HepG2 (cell line): ENCODE data around the gene SLC2A11. TPM values are rescaled to one million over a fixed set of nuclear protein-coding genes. Genes with fewer than 3 reads are reported as not detected.
"Not testable (repeated sequence)": the region's sequence is repeated elsewhere in the genome, so short reads cannot be mapped to it uniquely, and the experiment has no call there.

Experiments
- ATAC-seq: fragments of 200-7000 bp; cut with Tn5 transposase; 3 replicates; pipeline ENCODE4 v1.9.1; 2020; ENCODE audit warnings: mild to moderate bottlenecking, moderate library complexity
- BruUV-seq: library from RNA; stranded (reverse); fragments of 400-500 nt; replicated peaks from 2 replicates; lab custom pipeline; 2021; lab: Mats Ljungman, UMichigan
- CTCF ChIA-PET: fragments of 300-600 bp; formaldehyde crosslinking; extraction: SDS; loops from one replicate; lab custom pipeline; 2021; ENCODE audit warnings: low total read pairs, inconsistent platforms, low intra/inter-chr PET ratio; lab: Yijun Ruan, JAX
- POLR2A ChIA-PET: fragments of 350-600 bp; sonication (Branson Sonifier 250); formaldehyde crosslinking; loops from one replicate; lab custom pipeline; 2020; ENCODE audit warnings: antibody characterized with exemption, inconsistent platforms; lab: Yijun Ruan, JAX
- DNase-seq: peaks from one replicate; pipeline ENCODE4 v3.0.0-alpha.2; 2015; ENCODE audit warnings: low spot score
- FAIRE-seq: peaks from 3 replicates; lab custom pipeline; 2011; peaks lifted over from hg19 to GRCh38; lab: Jason Lieb, UNC
- H2AFZ ChIP-seq: one replicate; pipeline ENCODE4 v1.6.1; 2011; ENCODE audit warnings: low read length, inconsistent platforms
- H3K27ac ChIP-seq: fragments of 300-600 bp; 3 replicates; pipeline ENCODE4 v1.8.0; 2011; ENCODE audit warnings: mixed run types, mild to moderate bottlenecking, mixed read lengths, low read length, inconsistent platforms; ENCODE audit not compliant: insufficient read depth; ENCODE audit errors: extremely low read length
- H3K27me3 ChIP-seq, 2 experiments: fragments of 200-600 bp in 1 of 2; 2 replicates in 1 of 2; 3 replicates in 1 of 2; pipeline versions ENCODE4 v1.6.0 to v1.8.0; 2011; ENCODE audit warnings: low read length in 2 of 2, mild to moderate bottlenecking in 2 of 2, moderate library complexity in 2 of 2, inconsistent platforms in 1 of 2; ENCODE audit not compliant: insufficient read depth in 2 of 2, control insufficient read depth in 1 of 2
- H3K36me3 ChIP-seq, 2 experiments: fragments of 200-600 bp in 1 of 2; replicated peaks in 1 of 2; 2 replicates in 1 of 2; 3 replicates in 1 of 2; pipeline versions ENCODE4 v1.5.1 to v1.8.0; 2011; ENCODE audit warnings: low read length in 2 of 2, inconsistent platforms in 1 of 2; ENCODE audit not compliant: insufficient read depth in 2 of 2, control insufficient read depth in 1 of 2
- H3K4me1 ChIP-seq: 2 replicates; pipeline ENCODE4 v1.5.1; 2012; ENCODE audit warnings: low read length, inconsistent platforms; ENCODE audit not compliant: insufficient read depth
- H3K4me2 ChIP-seq: 2 replicates; pipeline ENCODE4 v1.6.0; 2011; ENCODE audit warnings: low read depth, low read length, inconsistent platforms
- H3K4me3 ChIP-seq, 3 experiments: fragments of 200-600 bp in 1 of 3; sonication (generic), shearing (Covaris generic) in 1 of 3; replicated peaks in 1 of 3; 2 replicates each; pipeline ENCODE4 v1.5.1; 2011 to 2016; ENCODE audit warnings: low read length in 3 of 3, inconsistent platforms in 2 of 3, low read depth in 2 of 3, mild to moderate bottlenecking in 2 of 3, control low read depth in 1 of 3, mixed read lengths in 1 of 3; ENCODE audit not compliant: insufficient read depth in 1 of 3
- H3K79me2 ChIP-seq: one replicate; pipeline ENCODE4 v1.6.1; 2011; ENCODE audit warnings: low read length, inconsistent platforms; ENCODE audit not compliant: insufficient read depth
- H3K9ac ChIP-seq: 2 replicates; pipeline ENCODE4 v1.6.0; 2011; ENCODE audit warnings: mild to moderate bottlenecking, low read depth, low read length, inconsistent platforms; ENCODE audit not compliant: insufficient read depth
- H3K9me3 ChIP-seq: 2 replicates; pipeline ENCODE4 v1.5.1; 2012; ENCODE audit warnings: mild to moderate bottlenecking, low read length
- H4K20me1 ChIP-seq: 2 replicates; pipeline ENCODE4 v1.6.0; 2011; ENCODE audit warnings: inconsistent platforms, mild to moderate bottlenecking, low read length, moderate library complexity; ENCODE audit not compliant: insufficient read depth
- CBX1 ChIP-seq: IDR thresholded peaks from one replicate; pipeline ENCODE4 v1.6.1; 2016; ENCODE audit warnings: antibody characterized with exemption, low read depth
- ZFP37 ChIP-seq: sonication (generic); formaldehyde crosslinking; IDR thresholded peaks from 2 replicates; pipeline ENCODE4 v1.4.0; 2020; ENCODE audit warnings: missing genetic modification reagents, borderline replicate concordance
- ZNF10 ChIP-seq: sonication (generic); formaldehyde crosslinking; IDR thresholded peaks from 2 replicates; pipeline ENCODE4 v1.4.0; 2020; ENCODE audit warnings: mild to moderate bottlenecking, low read depth, missing genetic modification reagents, borderline replicate concordance
- ZNF850 ChIP-seq: sonication (generic); formaldehyde crosslinking; conservative IDR thresholded peaks from 2 replicates; pipeline ENCODE4 v1.9.0; 2021; ENCODE audit warnings: mild to moderate bottlenecking, missing genetic modification reagents
- WGBS: methylation state at CpG from one replicate; pipeline ENCODE4 v1.1.6; 2017; ENCODE audit warnings: low lambda C conversion rate; 5-methylcytosine and 5-hydroxymethylcytosine counted together
- in situ Hi-C: cut with HindIII; loops from 2 replicates; pipeline ENCODE4 v1.10.0; 2017; ENCODE audit warnings: low pct_unique_long_range_greater_than_20kb; ENCODE audit not compliant: extremely low pct_ligation_motif_present
- intact Hi-C: fragments of 100-400 bp; cut with micrococcal nuclease; formaldehyde crosslinking; loops from one replicate; pipeline ENCODE4 v1.10.0; 2022; ENCODE audit not compliant: unreplicated experiment
- polyA plus RNA-seq, 8 experiments: library from polyadenylated mRNA; depleted of rRNA in 3 of 8; stranded (reverse) in 7 of 8; unstranded in 1 of 8; fragments of >200 nt; fragmentation: Illumina TruSeq in 4 of 8; extraction: Trizol in 4 of 8; gene quantifications; 2 replicates each; pipeline versions ENCODE4 v1.2.1 to v1.2.3, GENCODE V29; 2011 to 2016; ENCODE audit warnings: low read depth in 4 of 8, missing spikeins in 1 of 8, mixed read lengths in 1 of 8; ENCODE audit not compliant: insufficient read depth in 1 of 8
- total RNA-seq, 5 experiments: library from RNA; depleted of rRNA; stranded (reverse); fragments of >200 nt; fragmentation: Illumina TruSeq; extraction: Trizol; gene quantifications; 2 replicates each; pipeline ENCODE4 v1.2.3, GENCODE V29; 2016; ENCODE audit warnings: low read depth in 1 of 5

The SLC2A11 gene
- total and polyA plus RNA-seq, 2 of the 13 experiments (the other 11 are each of a cell fraction or from before 2014, with no cell fraction given) = 15.2 to 15.4 TPM

GRCh38 chr22:23864499-23865154, 7.0 kb downstream of the SLC2A11 start:
- in situ Hi-C loops, H3K4me3 ChIP-seq, BruUV-seq, FAIRE-seq, H4K20me1 ChIP-seq, H3K9ac ChIP-seq, H3K27me3 ChIP-seq, intact Hi-C loops, H2AFZ ChIP-seq, H3K79me2 ChIP-seq, CTCF ChIA-PET, H3K27ac ChIP-seq, H3K4me2 ChIP-seq, DNase-seq, ATAC-seq, POLR2A ChIA-PET, H3K4me1 ChIP-seq, H3K9me3 ChIP-seq: not testable (repeated sequence)
- WGBS = 95% methylated on average over 11 of the region's 11 CpGs
- peaks cover 5 to 19% of the 10 kb centered on the region in 2 experiments; a peak in 4 of 5 replicates for H3K36me3 ChIP-seq

- H4K20me1 ChIP-seq = no peaks in the 10 kb centered on the region
- peaks cover 5 to 26% of the 10 kb centered on the region in 2 experiments; a peak in 4 of 5 replicates for H3K36me3 ChIP-seq
- 93% methylated on average over 3 of the region's 4 CpGs for WGBS
- POLR2A ChIA-PET = no interaction called here
- no peak overlapping the region for H3K4me3 ChIP-seq
- no peak overlapping the region for H3K9ac ChIP-seq
- H3K4me2 ChIP-seq = no peak overlapping the region
- intact Hi-C loops (no loop called here), in situ Hi-C loops (no loop called here)
- no peak for DNase-seq
- H3K79me2 ChIP-seq = no peaks in the 10 kb centered on the region
- H3K9me3 ChIP-seq = no peaks in the 10 kb centered on the region
- H3K27ac ChIP-seq = no peak overlapping the region
- no peak for ATAC-seq
- CTCF ChIA-PET = no interaction called here
- H2AFZ ChIP-seq = no peak overlapping the region
- no peak for FAIRE-seq
- TF ChIP-seq ZNF10 (no peak), ZNF850 (CRISPR knock-in tag) (no peak), CBX1 (no peak), ZFP37 (CRISPR knock-in tag) (no peak)
- H3K4me1 ChIP-seq = no peaks in the 10 kb centered on the region
- no TSS peak for BruUV-seq
- H3K27me3 ChIP-seq = no peaks in the 10 kb centered on the region
Observed at GRCh38 chr22:23868580-23868979, 10.9 kb downstream of the SLC2A11 start.
